ENCODE measurements around the gene PTK7.

PTK7 gene

DNA sequence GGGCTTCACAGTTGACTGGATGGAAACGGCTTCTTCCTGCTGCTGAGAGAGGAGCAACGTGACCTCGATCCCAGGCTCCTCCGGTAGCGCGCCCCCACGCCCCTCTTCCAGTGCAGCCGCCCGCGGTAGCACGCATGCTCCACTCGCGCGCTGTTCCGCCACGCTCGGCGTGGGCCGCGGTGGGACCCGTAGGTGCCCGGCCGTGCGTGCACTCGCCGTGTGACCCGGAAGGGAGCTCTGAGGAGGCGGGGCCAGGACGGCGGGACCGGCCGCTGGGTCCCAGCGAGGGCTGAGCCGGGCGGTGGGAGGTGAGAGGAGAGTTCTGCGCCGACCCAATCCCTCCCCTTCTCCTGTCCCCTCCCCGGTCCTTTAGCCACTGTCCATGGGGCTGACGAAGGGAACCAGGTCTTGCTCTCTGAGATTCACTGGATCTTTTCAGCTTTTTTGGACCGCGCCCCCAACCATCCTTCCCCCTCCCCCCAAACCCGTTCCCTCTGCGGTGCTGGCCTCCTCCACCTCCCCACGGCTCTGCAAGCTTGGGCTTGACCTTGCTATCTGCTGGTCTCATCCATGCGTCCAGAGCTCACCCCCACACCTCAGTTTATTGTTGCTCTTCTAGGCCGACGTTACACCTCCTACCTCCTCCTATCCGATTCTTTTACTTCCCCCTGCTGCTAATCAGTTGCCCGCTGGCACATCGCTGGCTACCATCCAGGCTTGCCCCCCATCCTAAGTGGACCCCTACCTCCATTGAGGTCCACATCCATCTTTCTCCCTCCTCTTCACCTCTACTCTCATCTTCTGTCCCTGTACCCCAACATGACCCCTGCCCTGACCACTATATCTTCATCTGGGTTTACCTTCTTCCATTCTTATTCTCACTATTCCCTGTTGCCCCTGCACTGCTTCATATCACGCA is 106.1 kb downstream of the PTK7 start, which contains the start of gene CUL9:
CUL9 (plus strand) TSS at position 255 of the 919 bp plus-strand sequence. CDS start 2,115 bp downstream, outside the sequence.
- DNase-seq, result peak; percentile 79

DNA sequence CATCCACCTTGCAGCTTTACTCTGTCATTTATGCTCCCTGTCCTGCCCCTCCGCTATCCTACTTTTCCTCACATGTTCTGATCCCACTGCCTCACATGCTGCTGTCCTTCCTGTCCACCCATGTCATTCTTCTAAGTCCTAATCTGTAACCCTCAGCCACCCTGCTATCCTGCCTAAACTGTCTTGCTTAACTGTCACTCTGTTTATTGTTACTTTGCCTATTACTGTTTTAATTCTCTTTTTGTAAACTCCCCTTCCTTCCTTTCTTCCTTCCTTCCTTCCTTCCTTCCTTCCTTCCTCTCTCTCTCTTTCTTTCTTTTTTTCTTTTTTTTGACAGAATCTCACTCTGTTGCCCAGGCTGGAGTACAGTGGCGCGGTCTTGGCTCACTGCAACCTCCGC is 107.3 kb downstream of the PTK7 start:
- DNase-seq, result no peak

DNA sequence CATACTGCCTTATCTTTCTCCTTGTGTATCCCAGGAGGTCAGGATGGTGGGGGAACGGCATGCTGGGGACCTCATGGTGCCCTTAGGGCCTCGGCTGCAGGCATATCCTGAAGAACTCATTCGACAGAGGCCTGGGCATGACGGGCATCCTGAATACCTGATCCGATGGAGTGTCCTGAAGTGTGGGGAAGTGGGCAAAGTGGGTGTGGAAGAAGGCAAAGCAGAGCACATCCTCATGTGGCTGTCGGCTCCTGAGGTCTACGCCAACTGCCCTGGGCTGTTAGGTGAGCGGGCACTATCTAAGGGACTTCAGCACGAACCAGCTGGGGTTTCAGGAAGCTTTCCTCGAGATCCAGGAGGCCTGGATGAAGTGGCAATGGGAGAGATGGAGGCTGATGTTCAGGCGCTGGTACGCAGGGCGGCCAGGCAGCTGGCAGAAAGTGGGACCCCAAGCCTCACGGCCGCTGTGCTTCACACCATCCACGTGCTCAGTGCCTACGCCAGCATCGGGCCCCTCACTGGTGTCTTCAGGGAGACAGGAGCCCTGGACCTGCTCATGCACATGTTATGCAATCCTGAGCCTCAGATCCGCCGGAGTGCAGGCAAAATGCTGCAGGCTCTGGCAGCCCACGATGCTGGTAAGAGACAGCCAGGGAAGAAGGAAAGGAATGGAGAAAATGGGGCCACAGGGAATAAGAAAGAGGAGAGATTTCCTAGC is 108.3 kb downstream of the PTK7 start:
- no peak for DNase-seq

DNA sequence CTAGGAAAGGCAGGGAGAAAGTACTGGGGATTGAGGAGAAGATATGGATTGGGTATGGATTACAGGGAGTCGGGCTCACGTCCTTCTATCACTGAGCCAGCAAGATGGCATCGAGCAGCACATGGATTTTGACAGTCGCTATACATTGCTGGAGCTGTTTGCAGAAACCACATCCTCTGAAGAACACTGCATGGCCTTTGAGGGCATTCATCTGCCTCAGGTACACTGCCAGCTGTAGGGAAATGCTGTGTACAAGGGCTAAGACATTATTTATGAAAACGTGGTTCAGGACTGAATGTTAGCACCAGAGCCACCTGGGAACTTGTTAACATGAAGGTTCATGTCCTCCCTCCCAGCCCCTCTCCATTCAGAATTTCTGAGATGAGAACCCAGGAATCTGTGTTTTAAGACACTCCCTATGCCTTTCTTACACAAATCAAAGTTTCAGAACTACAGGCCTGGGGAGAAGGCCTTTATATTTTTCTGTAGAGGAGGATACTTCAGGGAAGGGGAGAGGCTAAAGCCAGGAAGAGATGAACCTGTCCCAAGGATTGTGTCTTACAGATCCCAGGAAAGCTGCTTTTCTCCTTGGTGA is 109.4 kb downstream of the PTK7 start:
- no peak for DNase-seq

DNA sequence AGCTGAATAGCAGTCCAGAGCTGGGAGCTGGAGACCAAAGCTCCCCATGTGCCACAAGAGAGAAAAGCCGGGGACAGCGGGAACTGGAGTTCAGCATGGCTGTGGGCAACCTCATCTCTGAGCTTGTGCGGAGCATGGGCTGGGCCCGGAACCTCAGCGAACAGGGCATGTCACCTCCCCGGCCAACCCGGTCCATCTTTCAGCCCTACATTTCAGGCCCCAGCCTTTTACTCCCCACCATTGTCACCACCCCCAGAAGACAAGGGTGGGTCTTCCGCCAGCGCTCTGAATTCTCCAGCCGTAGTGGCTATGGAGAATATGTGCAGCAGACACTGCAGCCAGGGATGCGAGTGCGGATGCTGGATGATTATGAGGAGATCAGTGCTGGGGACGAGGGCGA is 109.9 kb downstream of the PTK7 start:
- no peak for DNase-seq

DNA sequence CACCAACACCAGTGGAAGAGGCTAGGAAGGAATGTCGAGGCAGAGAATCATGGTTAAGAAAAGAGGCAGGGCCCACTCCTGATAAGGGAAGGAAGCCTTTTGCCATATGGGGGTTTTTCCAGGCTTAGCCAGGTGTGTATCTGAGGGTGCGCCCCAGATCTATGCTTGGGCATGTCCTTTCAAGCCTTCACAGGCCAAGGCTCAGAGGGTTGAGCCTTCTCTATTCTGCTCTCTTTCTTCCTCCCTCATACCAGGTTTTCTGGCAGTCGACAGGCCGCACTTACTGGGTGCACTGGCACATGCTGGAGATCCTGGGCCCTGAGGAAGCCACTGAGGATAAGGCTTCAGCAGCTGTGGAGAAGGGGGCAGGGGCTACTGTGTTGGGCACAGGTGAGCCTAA is 110.6 kb downstream of the PTK7 start:
- no peak for DNase-seq

DNA sequence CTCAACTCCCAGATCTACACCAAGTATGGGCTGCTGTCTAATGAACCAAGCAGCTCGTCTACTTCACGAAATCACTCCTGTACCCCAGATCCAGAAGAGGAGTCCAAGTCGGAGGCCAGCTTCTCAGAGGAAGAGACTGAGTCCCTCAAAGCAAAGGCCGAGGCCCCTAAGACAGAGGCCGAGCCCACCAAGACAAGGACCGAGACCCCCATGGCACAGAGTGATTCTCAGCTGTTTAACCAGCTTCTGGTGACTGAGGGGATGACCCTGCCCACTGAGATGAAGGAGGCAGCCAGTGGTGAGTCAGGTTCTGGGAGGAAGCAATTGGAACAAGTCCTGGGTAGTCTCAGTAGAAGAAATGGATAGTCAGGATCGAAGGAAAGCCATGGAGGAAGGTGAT is 111.7 kb downstream of the PTK7 start:
- no peak for DNase-seq

DNA sequence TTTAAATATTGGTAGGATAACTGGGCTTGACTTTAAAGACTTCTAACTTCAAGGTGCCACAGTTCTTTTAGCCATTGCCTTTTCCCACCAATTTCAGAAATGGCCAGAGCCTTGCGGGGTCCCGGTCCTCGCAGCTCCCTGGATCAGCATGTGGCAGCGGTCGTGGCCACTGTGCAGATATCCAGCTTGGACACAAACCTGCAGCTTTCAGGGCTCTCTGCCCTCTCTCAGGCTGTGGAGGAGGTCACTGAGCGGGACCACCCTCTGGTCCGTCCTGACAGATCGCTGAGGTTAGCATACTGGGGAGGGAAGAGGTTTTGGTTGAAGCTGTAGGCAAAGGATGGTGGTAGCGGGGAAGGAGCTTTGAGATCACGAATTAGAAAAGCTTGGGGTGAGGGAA is 112.3 kb downstream of the PTK7 start:
- DNase-seq, result no peak

DNA sequence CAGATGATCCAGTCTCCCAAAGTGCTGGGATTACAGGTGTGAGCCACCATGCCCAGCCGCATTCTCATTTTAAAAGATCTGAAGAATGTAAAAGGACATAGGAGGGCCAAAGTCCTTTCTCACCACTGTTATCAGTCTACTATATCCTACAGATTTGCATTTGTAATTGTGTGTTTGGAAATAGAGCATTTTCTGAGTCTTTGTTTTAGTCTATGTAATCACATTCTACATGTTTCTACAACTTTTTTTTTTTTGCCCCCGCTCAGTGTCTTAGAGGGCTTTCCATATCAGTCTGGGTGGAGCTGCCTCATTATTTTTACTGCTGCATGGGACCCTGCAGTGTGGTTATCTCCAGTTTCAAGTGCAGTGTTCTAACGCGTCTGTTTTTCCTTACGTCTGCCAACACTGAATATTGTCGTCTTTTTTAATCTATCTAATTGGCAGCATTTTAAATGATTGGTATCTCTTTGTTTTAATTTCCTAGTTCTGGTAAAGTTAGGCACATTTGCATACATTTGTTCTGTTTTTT is 113.7 kb downstream of the PTK7 start:
- DNase-seq, result peak; percentile 69

DNA sequence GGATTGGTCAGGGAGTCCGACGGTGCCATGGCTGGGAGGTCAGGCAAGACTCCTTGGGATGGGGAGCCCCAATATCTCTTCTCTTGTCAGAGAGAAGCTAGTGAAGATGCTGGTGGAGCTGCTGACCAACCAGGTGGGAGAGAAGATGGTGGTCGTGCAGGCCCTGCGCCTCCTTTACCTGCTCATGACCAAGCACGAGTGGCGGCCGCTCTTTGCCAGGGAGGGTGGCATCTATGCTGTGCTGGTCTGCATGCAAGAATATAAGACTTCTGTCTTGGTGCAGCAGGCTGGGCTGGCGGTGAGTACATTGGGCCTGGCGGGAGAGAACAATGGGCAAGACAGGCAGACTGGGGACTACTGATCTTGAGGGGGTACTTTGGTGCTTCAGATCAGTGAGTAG is 116.8 kb downstream of the PTK7 start:
- DNase-seq, result no peak

DNA sequence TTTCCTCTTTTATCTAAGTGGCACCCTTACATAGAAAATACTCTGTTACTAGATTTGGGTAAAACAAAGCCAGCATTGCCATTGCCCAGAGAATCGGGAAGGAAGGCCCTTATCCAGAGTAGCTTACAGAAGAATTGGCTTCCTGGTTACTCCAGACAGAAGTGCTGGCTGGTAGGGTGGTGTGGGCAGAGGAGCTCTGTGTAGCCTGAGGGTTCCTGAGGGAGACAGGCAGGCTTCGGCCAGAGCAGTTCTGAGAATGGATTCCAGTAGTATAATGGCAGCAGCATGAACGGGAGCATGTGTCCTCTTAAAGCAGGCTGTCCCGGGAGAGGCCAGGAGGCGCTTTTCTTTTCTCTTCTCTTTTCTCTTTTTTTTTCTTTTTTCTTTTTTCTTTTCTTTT is 117.8 kb downstream of the PTK7 start:
- no peak for DNase-seq

DNA sequence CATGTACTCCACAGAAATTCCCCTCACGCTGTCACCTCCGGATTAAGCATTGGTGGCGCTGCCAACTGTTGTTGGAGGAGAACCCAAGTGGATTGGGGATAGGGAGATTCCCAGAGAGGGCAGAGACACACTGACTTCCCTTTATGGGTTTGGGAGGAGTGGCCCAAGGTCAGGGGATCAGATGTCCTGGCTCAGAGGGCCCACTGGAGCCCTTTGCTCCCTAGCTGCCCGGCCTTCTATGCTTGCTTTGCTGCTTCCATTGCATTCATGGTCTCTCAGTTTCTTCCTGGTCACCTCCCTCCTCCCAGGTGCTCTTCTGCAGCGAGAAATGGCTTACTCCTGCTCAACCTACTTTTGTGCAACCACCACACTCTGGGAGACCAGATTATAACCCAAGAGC is 120.2 kb downstream of the PTK7 start:
- no peak for DNase-seq

DNA sequence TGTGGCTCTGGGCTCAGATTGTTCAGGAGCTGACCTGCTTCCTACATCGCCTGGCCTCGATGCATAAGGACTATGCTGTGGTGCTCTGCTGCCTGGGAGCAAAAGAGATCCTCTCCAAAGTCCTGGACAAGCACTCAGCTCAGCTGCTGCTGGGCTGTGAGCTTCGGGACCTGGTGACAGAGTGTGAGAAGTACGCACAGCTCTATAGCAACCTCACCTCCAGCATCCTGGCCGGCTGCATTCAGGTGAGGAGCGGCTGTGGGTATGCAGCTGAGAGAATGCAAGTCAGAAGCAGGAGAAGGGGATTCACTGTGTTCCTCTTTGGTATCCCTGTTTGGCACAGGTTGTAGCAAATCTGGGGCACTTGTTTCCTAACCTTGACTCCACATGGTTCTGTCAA is 123.8 kb downstream of the PTK7 start:
- DNase-seq, result no peak

DNA sequence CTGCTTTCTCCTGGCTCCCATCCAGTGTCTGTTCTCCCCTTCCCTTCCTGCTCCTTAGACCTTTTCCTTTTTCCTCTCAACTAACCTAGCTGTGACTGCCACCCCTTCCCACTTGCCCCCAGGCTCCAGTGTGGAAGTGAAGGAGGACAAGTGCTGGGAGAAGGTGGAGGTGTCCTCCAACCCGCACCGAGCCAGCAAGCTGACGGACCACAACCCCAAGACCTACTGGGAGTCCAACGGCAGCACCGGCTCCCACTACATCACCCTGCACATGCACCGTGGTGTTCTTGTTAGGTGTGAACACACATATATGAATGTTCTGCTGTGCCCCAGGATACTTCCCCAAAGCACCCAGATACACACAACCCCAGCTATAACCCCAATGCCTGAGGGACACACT is 124.4 kb downstream of the PTK7 start:
- no peak for DNase-seq

DNA sequence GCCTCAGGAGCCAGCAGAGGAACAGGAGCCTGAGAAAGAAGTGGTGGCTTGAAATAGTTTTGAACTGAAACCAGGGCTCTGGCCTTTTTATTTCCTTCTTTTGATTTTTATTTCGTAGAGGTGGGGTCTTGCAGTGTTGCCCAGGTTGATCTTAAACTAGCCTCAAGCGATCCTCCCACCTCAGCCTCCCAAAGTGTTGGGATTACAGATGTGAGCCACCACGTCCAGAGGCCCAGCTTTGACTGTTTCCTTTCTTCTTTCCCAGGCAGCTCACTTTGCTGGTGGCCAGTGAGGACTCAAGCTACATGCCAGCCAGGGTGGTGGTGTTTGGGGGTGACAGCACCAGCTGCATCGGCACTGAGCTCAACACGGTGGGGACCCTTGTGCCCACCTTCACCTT is 126.3 kb downstream of the PTK7 start:
- no peak for DNase-seq

DNA sequence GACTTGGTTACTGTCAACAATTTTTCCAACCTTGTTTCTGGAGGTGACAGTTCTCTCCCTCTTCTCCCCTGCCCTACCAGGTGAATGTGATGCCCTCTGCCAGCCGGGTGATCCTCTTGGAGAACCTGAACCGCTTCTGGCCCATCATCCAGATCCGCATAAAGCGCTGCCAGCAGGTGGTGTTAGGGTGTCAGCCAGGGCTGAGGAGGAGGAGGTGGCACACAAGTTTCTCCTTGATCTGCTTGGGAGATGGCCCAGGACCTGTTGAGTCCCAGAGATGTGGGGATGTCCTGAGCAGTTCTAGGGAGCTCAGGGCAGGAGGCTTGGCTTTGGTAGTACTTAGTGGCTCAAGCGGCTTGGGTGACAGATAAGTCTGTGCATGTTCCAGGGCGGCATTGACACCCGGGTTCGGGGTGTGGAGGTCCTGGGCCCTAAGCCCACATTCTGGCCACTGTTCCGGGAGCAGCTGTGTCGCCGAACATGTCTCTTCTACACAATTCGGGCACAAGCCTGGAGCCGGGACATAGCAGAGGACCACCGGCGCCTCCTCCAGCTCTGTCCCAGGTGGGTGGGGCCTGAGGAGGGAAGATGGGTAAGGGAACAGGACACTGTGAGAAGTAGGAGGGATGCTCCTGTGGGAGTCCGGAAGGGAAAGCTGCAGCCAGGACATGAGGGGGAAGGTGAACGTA is 127.1 kb downstream of the PTK7 start:
- DNase-seq, result no peak

DNA sequence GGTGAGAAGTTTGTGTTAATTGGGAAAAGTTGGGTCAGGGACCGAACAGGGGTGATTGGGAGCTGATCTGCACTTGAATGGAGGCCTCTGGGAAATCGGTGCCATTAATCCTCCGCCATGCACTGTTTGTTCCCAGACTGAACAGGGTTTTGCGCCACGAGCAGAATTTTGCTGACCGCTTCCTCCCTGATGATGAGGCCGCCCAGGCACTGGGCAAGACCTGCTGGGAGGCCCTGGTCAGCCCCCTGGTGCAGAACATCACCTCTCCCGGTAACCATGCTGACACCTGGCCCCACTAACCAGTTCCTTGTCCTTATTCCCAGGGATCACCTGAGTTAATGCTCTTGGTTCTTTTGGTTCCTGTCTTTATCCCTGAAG is 127.6 kb downstream of the PTK7 start:
- DNase-seq, result no peak

DNA sequence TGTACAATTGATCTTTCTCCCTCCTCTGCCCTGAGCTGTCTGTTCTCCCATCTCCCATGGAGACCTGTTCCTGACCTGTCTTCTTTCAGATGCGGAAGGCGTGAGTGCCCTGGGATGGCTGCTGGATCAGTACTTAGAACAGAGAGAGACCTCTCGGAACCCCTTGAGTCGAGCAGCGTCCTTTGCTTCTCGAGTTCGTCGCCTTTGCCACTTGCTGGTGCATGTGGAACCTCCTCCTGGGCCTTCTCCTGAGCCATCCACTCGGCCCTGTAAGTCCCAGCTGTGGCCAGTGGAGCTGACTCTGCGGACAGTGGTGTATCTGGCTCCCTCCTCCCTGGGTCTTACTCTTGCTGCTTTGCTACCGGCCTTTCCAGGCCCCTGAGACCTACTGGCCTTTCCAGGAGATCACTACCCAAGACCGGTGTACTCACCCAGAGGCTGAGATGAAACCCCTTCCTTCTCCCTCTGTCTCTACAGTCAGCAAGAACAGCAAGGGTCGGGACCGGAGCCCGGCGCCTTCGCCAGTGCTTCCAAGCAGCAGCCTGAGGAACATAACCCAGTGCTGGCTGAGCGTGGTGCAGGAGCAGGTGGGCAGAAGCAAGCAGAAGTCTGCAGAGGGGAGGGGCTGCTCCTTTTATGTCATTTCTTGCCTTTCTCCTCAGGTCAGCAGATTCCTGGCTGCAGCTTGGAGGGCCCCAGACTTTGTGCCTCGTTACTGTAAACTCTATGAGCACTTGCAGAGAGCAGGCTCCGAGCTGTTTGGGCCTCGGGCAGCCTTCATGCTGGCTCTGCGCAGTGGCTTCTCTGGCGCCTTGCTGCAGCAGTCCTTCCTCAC is 128.4 kb downstream of the PTK7 start:
- no peak for DNase-seq

DNA sequence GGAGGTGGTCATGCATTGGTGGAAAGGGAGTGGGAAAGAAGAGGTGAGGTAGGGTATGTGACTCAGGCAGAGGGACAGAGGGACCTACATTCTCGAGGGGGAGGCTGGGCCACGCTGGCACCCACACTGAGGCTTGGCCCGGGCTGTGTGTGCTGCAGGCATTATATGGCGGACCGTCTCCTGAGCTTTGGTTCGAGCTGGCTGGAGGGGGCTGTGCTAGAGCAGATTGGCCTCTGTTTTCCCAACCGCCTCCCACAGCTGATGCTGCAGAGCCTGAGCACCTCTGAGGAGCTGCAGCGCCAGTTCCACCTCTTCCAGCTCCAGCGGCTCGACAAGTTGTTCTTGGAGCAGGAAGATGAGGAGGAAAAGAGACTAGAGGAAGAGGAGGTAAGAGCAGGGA is 129.7 kb downstream of the PTK7 start:
- DNase-seq, result no peak

DNA sequence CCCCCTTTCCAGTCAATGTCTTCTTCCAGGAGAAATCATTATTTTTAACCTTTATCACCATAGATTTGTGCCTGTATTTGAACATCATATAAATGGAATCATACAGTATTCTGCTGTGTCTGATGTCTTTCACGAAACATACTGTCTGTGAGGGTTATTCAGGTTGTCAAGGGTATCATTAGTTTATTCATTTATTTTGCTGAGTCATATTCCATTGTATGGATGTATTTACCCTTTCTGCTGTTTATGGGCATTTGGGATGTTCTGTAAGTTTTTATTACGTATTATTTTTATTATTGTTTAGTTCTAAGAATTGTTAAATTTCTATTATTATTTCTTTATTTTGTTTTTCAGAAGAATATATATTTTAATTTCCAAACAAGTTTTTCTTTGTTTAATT is 131.2 kb downstream of the PTK7 start:
- no peak for DNase-seq

Data from hematopoietic multipotent progenitor cell treated with erythropoietin and hydrocortisone succinate and interleukin-3 and kit ligand, for 8 days (in vitro differentiated cells).